GM19240 (cell line): ENCODE measurements around the gene NID1.

Experiments
- DNase-seq: peaks from one replicate; pipeline ENCODE4 v3.0.0; 2011; ENCODE audit warnings: low spot score; ENCODE audit not compliant: insufficient read length

The NID1 gene

DNA sequence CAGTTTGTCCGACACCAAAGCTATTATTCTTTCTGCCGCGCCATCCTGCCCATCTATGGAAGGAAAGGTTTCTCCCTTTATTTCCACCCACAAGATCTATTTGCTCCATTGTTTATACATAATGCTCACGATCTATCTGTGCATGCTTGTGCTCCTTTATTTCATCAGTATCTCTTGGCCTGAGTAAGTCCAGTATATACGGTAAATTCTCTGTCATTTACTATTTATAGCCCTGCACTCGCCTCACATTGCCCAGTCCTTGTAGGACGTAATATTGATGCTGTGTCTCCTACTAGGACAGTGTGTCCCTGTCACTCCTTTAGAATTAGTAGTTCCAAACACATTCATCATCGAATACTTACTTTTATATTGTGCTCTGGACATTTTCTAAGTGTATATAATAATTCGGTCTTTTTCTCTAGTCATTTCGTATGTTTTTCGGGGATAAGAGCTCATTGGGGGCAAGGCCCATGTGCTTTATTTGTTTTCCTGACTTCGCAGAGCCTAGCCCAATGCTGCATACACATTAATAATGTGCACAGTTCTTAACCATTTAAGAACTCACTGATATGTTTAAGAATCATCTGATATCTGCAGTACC, 3.1 kb upstream of the NID1 start:
- DNase-seq = no peak

DNA sequence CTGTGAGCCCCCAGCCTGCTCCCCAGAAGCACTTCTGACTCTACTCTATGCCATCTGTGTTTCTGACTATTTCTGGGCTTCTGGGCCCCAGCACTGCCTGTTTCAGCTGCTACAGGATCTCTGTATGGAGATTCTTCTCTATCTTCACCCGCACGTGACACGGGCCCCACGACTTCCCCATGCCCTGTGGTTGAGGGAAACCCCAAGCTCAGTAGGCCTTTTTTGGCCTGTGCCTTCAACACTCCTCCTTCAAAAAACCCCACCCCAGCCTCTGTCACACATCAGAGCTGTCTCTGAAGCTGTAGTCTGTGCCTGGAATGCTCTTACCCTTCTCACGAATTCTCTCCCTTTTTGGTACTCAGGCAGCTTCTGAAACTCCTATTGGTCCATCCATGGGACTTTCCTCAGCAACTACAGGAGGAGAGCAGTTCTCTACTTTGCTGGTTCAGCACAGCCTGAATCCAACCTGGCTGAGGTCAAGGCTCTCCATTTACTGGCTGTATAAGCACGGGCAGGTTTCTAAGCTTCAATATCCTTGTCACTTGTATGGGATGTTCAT, 2.0 kb upstream of the NID1 start:
- peak; percentile 82 for DNase-seq

DNA sequence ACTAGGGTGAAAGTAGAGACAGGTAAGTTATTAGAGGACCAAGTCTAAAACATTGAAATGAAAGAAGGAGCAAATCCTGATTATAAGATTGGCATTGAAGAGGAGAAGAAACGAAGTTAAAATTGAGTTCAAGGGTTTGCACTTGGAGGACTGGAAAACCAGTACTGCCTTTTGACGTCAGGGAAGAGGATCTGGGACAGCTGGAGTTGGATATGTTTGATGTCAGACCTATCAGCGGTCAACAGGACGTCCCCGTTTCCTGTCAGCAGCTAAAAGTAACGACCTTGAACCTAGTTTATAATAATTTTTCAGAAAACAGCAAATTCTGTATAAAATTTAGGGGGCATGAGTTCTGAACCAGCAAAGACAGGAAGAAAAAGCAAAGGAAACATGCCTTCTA, 1.2 kb upstream of the NID1 start:
- no peak for DNase-seq

DNA sequence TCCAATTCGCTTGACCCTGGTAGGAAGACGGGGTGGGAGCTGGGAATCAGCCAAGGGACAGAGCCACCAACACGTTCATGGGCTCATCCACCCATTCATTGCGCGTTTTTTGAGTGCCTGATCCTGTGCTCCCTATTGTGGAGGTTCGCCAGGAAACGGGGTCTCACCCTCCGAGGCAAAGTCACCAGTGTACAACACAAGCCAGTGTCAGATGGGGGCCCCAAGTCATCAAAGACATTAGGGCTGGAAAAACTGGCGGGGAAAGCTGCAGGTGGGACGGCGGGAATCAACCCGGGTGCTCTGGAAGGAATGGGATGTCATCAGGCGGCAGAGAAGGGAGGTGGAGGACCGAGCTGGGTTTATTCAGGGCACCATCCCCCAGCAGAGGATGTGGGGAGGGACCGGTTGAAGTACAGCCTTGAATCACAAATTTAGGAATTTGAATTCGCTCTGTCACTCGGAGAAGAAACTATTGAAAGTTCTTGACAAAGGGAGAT, 667 bp upstream of the NID1 start:
- DNase-seq = no peak

DNA sequence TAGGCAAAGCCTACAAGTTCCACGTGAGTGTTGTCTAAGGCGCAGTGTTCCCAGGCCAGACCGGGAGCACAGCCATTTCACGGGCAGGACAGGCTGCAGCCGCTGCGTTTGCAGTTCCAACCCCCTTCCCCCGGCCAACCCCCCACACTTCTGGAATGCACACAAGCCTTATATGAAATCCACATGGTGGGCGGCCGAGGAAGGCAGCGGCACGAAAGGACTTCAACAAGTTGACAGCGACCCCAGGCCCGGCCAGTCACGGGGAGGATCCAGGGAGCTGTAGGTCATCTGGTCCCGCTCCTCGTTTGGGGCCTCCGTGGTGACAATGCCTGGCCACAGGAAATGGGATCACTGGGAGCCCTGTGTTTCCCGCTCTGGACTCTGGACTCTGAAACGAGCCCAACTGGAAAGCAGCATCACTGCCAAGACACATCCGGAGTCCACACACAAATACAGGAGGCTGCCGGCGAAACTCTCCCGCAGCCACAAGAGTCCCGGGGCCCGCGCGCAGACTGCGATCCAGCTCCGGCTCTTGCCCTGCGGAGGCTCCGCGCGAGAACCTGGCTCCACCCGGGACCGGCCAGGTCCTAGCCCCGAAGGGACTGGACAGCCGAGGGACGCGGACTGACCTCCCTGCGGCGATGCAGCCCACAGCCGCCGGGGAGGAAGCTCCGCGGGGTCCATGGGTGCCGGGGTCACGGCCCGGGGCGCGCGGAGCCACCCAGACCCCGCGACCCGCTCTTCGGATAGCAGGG, 794 bp downstream of the NID1 start:
- no peak for DNase-seq

DNA sequence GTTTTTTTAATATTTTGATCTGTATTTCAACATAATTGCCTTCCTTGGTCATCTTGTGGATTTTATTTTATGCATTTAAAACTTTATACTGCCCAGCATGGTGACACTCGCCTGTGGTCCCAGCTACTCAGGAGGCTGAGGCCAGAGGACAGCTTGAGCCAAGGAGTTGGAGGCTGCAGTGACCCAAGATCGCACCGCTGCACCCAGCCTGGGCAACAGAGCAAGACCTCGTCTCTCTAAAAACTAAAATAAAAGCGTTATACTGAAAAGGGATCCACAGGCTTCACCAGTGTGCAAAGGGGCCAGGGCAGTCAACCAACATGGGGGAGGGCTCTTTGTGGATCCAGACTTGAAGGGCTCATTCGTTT, 1.4 kb downstream of the NID1 start:
- DNase-seq = no peak

DNA sequence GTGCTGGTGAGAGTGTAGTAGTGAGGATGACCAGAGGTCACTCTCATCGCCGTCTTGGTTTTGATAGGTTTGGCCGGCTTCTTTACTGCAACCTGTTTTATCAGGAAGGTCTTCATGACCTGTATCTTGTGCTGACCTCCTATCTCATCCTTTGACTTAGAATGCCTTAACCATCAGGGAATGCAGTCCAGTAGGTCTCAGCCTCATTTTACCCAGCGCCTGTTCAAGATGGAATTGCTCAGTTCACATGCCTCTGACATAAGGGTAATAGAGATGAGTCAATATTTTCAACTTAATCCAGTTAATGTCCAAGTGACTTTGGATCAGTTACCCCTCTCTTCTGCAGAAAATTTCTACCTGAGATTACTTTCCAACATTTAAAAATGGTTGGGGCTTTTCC, 4.6 kb downstream of the NID1 start:
- no peak for DNase-seq

DNA sequence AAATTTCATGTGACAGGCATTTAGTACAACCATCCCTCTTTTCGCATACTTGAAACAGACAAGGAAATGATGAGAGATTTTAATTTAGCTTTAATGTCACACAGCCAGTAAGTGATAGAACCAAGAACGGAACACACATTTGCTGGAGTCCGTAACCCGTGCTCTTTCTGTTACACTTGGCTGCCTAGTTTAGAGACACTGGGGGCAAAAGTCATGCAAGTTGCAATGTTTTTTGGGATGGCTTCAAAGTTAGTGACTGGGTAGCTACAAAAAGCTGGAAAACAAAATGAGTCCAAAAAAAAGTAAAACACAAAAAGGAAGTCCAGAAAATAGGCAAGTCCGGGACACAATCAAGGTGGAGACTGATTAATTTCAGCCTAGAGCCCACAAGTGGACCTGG, 5.9 kb downstream of the NID1 start:
- DNase-seq = no peak

DNA sequence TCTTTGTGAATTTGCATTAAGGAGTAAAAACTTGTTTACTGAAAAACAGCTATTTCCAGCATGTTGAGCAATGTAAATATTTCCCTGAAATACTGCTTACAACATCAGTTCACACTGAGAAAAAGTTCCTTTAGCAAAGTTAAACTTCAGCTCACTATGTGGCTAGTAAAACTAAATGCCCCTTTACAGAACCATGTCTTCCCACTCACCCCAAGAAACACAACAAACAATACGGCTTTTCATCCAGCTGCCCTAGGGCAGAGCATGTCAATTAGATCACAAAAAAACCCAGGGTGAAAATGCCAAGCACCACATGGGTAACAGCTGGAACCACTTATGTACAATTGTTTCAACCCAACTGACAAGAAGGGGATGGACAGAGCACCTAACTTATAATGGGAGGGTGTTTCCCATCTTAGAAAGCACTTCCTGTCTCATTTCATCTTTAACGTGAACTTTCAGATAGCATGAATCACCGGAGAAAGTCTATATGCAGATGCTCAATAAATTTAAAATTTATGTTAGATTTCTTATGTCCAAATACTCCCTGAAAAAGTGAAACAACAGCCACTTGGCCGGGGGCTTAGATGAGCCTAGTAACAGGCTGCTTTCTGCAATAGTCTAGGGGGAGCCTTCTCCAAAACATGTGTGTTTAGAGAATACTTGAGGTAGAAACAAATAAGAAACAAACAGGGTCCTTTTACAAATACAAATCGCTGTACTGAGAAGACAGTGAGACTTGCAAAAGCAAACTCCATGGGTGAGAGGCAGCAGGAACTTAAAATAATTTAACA, 6.6 kb downstream of the NID1 start:
- DNase-seq = no peak

DNA sequence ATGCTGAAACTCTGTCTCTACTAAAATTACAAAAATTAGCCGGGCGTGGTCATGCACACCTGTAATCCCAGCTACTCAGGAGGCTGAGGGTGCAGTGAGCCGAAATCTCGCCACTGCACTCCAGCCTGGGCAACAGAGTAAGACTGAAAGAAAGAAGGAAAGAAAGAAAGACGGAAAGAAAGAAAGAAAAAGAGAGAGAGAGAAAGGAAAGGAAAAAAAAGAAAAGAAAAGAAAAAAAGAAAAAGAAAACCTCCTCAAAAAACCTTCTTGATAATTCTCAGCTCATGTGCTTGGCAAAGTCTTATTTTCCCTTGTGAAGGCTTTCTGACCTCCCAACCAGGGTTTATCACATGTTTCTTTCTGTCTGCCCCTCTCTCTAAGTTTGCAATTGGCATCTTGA, 7.3 kb downstream of the NID1 start:
- DNase-seq = no peak

DNA sequence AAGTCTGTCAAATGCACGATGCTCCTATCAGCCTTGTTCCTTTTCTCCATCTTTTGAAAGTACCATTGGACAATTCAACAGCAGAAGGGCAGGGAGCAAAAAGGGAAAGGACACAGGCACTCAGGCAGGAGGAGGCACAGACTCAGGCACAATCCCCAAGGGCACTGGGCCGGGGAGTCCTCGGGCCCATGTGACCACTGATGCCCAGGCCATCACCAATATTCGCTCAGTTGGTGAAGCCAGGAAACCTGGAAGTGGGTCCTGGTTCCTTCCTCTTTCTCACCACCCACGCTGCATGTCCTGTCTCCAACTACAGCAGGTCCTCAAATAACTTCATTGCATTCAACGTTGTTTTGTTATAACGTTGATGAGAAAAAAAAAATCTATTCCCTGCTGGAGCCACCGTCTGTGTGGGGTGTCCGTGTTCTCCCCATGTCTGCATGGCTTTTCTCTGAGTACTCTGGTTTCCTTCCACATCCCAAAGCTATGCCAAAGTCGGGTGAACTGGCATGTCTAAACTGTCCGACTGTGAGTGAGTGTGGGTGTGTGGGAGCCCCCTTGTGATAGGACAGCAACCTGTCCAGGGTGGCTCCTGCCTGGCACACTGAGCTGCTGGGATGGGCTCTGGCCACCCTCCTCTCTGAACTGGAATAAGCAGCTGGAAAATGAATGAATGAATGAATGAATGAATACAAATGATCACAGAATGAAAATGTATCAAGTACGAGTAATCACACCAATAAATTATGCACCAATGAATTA, 12.5 kb downstream of the NID1 start:
- DNase-seq = no peak

DNA sequence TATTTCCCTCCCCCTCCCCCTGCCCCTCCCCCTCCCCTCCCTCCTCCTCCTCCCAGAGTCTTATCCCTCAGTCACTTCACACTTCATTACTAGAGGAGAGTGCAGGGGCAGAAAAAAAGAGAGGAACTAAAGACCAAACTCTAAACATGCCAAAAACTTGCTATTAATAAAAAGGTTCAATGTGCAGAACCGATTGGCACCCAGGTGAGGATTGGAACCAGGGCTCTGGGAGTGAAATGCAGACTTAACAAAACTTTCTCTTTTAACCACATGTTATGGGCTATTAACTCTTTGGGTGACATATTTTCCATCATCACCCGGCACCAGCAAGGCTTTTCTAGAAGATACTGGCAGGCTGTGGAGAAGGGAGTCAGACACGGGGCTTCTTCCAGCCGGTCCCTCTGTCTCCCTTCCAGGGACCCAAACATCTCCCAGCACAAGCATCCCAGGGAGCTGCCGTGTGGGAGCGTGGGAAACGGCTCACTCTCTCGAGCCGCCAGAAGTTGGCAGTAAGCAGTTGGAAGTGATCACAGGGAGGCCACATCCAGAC, 13.6 kb downstream of the NID1 start:
- DNase-seq = no peak

DNA sequence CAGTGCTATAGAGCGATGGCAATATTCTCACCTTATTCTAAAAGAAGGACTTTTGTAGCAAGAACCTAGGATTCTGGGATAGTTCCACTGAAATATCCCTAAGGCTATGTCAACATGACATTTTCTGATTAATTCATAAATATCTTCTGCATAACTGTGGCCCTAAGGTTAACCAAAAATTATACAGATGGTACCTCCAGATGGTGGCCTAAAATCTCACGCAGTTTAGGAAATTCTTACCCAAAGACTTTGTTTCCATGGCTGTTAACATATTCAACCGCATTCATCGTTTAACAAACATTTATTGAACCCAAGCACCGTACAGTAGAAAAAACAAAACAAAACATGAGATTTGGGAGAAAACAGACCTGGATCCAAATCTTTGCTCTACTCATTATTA, 19.1 kb downstream of the NID1 start:
- DNase-seq = no peak

DNA sequence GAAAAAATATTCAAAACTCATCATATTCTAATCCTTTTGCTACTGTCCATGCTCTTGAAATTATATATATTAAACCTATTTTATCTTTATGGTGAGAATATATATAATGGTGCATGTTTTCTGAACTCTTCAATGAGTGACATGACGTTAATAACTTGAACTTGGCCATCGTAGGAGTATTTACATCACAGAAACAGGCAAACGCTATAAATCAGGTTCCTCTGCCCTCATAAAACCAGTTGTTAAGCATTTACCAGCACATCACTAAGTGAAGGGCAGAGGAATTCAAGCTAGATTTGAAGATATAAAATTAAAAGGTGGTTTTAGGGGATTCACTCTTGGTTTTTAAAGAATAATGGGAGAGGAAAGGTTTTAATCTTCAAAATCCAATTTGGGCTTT, 20.5 kb downstream of the NID1 start:
- DNase-seq = no peak

DNA sequence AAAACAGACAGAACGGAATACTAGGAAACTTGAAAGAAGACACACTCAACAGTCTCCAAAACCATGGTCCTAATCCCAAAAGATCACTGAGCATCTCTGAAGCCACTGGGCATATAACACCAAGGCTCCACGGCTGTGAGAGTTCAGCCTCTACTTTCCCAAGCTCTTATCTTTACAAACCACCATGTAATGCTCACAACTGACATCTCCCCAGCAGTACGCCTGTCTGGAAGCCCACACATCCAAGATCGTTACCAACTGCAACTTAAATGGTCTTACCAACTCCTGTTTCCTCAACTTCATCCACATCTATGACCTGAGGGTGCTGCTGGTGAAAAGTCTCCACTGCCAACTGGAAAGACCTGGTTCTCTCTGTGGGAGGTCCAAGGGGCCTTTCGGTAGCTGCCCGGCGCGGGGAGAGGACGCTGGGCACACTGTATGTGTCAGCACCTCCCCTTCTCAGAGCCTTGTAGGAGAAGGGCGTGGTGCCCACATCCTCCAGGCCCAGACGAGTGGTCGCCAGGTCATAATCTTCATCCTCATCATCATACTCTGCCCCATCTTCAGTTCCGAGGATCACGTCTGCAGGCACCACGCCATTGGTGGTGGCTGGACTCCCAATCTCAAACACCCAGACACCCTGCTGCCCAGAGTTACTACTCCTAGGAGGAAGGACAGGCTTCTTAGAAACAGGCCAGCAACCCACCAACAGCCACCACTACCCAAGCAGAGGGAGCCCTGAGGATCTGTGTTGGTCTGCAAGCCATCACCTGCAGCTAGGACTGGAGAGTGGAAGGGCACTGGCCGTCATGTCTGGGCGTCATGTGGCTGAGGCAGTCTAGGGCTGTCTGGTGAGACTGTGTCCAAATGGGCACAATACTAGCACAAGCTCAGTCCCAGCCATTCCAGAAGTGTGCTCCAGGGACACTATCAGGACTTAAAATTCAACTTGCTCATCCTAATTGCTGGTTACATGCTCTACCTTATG, 23.0 kb downstream of the NID1 start:
- DNase-seq = no peak

DNA sequence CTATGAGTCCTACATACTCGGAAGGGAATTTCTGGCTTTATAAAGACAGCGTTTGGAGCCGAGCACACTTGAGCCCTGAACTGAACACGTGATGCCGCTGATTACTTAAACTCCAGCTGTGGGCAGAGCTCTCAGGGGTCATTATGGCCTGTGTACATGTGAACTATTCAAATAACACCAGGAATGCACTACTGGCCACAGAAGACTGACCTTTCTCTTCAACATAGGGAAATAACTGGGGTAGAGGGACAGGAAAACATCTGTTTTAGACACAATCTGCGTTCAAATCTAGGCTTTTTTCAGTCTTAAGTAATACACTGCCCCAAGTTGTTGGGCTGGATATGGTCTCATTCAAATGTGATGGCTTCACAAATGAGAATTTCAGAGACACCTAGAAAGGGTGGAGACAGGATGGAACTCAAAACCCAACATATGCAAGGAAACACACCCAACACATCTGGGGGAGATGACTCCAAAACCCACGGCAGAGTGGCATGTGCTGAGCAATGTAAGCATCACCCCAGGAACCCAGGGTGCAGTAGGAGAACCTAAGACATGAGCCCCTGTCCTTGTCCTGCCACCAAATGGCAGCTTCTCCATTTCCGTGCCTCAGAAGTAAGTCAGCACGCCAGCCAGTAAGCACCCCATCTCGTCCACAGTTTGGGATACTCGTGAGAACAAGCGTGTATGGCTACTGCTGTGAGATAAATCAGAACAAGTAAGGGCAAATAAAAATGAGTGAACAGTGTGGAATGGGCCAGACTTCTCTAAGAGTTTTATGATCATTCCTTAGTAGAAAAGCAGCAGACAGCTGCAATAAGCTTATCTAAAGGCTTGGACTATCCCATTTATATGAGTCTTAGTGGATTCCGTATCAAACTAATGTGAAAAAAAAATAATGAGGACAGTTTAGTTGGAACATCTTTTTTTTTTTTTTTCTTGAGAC, 24.9 kb downstream of the NID1 start:
- no peak for DNase-seq

DNA sequence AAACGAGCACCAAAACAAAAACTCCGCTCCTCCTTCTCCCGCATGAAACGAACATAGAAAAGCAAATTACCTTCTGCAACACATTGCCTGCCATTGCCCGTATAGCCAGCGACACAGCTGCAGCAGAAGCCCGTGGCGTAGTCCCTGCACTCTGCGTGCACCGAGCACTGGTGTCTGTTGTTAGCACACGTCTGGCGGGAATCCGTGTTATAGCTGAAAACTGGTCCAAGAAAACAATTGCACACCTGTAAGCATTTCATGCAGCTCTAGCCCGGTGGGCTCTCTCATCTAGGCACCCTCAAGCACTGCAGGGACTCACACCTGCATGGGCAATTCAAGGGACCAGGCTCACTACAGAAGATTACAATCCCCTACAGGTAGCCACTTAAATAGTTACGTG, 26.9 kb downstream of the NID1 start:
- DNase-seq = no peak

DNA sequence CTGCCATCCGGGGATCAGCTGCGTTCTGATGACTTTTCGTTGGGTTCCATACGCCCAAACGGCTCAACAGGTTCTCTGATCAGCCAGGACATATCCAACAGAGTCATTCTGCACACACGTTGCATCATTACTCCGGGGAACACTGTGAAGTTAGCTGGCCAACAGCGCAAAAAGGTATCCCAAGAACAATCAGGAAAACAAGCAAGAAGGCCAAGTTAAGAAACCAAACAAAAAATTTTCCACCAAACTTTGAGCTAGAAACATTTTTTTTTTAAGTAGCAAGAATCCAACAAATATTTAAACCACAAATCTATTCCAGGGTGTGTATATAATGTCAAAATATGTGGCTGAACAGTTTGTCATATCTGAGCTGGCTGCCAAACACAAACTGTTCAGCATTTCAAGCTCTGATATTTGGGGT, 29.2 kb downstream of the NID1 start:
- DNase-seq = no peak

DNA sequence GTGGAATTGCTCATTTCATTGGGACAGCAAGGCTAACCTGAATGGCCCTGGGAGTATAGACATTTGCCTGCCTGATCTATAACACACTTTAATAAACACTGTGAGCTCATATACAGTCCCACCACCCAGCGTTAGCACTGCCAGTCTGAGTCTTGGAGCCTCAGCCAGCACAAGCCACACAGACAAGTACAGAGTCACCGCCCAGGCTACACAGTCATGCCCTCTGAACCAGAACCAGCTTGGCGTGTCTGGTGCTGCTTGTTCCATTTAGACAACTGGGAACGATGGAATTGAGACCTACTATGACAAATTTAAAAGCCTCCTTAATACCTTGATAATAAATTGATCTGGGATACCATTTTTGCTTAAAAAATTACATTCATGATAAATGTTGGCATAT, 31.6 kb downstream of the NID1 start:
- DNase-seq = no peak
